ENCODE measurements around the gene RAET1L.
A peak's percentile ranks its signal among the peaks of the same experiment; 100 is the strongest.
"Not testable (repeated sequence)": the region's sequence is repeated elsewhere in the genome, so short reads cannot be mapped to it uniquely, and the experiment has no call there.

The RAET1L gene

GRCh38 chr6:150016324-150017185 is 8.8 kb downstream of the RAET1L start:
- Histone ChIP-seq H3K4me3 (no peak overlapping the region), H3K27ac (no peak overlapping the region), H3K9ac (ENCODE audit: insufficient read length) (no peak overlapping the region), H3K9me3 (ENCODE audit: low read depth, low read length) (no peaks in the 10 kb centered on the region), H3K36me3 (ENCODE audit: insufficient read depth, low read length) (no peaks in the 10 kb centered on the region)
- TF ChIP-seq EZH2 (IDR thresholded peaks at IDR 0.05) (no peak), POLR2AphosphoS5 (IDR thresholded peaks at IDR 0.05; ENCODE audit: borderline replicate concordance, low read depth, low read length) (no peak), FOXP2 (optimal IDR thresholded peaks at IDR 0.05; ENCODE audit: control extremely low read depth, extremely low read length, insufficient read depth) (no peak)
- peak; percentile 35 for DNase-seq (ENCODE audit: low read depth, low spot score)

DNA sequence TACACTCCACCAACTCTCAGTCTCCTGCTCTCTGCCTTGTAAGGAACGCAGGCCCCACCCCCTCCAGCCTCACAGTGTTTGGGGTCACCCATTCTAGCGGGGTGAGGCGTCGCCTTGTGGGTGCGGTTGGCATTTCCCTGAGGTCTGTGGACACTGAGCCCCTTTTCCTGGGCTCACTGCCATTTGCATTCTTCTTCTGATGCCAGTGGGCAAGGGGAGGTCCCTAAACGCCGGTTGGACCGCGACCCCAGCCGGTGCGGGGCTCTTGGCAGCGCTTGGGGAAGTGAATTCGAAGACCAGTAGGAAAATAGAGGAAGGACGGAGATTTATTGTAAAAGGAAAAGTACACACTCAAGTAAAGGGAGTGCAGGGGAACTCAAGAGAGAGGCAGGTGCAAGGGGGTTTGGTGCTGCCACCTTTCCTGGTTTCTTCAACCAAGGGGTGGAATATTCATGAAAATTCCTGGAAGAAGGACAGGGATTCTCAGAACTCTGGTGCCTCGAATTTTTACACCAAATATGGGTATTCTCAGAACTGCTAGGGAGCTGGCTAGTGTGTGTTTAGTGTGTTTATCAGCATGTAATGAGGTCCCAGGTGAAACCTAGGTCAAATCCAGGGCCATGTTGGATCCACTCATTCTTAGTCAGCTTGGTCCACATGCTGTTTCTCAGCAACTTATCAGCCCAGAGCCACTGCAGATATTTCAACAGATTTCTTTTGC is 9.9 kb downstream of the RAET1L start:
- not testable (repeated sequence) for DNase-seq (ENCODE audit: low read depth, low spot score); H3K36me3 ChIP-seq (ENCODE audit: insufficient read depth, low read length); H3K9me3 ChIP-seq (ENCODE audit: low read depth, low read length); H3K9ac ChIP-seq (ENCODE audit: insufficient read length); H3K4me3 ChIP-seq; H3K27ac ChIP-seq

DNA sequence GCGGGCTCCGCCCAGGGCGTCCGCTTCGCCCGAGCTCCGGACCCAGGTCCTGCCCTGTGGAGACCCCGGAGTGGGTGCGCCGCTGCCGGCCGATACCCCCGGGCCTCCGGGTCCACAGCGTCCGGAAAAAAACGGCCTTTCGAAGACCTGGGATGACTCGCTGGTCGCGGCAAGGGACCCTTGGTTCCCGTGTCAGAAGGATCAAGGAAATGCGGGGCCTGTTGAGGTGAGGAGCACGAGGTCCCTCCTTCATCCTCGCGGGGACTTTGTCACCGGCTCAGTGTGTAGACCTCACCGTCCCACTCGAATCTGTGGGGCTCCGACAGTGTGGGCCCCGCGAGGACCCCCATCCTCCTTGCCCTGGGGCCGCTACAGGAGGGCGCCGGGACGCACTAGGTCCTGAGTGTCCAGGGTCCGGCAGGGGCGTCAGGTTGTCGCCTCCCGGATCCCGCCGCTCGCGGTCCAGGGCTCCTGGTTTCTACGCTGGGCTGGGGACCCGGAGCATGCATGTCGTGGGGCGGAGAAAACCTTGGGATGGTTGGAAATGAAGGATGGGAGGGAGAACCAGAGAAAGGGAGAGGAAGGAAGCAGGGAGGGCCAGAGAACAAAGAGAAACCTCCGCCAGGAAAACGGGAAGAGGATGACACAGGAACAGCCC is 10.6 kb downstream of the RAET1L start:
- not testable (repeated sequence) for H3K36me3 ChIP-seq (ENCODE audit: insufficient read depth, low read length); DNase-seq (ENCODE audit: low read depth, low spot score); H3K9me3 ChIP-seq (ENCODE audit: low read depth, low read length); H3K4me3 ChIP-seq; H3K9ac ChIP-seq (ENCODE audit: insufficient read length); H3K27ac ChIP-seq

DNA sequence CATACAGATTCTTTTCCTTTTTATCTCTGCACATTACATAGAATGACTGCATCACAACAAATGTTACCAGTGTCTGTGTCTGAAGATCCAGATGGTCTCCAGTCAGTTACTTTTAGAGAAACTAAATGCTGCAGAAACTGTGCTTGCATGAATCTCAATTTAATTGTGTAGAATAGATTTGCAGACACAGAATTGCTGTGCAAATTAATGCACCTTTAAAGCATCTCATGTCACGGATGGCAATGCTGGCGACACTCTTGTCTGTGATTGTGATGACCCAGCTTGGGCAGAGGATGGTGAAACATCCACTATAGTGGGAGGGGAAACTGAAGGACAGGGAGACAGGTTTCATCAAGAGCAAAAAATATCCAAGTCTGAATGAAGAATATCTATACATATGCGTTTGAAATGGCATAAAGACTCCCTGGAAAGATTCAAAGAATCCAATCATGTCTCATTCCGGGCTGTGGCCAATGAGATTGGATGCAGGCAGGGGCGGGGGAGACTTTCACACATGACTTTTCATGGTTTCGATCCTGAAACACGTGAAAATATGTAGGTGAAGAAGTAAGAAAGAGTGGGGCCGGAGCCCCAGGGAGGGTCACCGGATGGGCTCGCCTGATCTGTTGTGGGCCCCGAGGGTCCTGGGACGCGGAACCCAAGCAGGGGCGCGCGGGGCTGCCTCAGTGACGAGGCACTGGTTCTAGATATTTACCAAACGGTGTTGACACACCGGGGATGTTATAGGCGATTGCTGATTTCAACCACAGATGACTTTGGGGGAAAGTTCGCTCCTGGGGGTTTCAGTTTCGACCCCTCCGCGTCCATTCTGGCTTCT is 11.3 kb downstream of the RAET1L start:
- H3K9me3 ChIP-seq (ENCODE audit: low read depth, low read length); DNase-seq (ENCODE audit: low read depth, low spot score); H3K27ac ChIP-seq; H3K9ac ChIP-seq (ENCODE audit: insufficient read length); H3K4me3 ChIP-seq; H3K36me3 ChIP-seq (ENCODE audit: insufficient read depth, low read length): not testable (repeated sequence)

DNA sequence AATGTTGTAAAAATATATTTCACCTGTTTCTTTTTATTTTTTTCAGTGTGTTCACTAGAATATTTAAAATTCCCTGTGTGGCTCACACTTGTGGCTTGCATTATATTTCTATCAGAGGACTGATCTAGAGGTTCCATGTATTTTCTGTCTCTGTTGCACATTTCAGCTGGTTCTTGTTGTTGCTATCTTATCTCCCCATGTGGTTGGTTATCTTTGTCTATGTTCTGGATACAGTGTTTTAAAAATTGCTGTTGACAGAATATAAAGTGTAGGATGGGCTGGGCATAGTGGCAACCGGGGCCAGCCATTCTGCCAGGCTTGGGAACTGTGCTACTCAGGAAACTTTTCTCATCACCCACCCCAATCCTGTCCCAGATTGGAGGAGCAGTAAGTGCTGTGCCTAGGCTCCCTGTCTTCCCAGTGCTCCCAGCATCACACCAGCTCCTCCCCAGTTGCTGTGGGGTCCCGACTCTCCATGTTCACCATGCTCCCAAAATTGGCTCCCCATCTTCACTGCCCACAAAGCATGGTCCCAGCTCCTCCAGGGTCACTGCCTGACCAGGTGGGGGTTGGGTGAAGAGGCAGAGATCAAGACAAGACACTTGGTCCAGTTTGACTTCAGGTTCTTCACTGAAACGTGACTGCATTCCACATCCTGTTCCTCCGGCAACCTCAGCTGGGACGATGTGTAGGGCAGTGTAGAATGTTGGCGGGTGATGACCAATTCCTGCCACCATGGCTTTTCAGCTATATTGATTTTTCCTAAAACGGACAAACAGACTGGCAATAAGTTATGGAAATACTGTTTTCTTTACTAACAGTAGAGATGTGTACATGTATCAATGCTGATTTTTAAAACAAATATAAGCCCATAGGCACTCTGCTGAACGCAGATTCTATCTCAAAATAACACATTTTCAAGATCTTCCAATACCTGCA is 12.2 kb downstream of the RAET1L start:
- not testable (repeated sequence) for H3K27ac ChIP-seq; H3K36me3 ChIP-seq (ENCODE audit: insufficient read depth, low read length); H3K4me3 ChIP-seq; H3K9me3 ChIP-seq (ENCODE audit: low read depth, low read length); H3K9ac ChIP-seq (ENCODE audit: insufficient read length); DNase-seq (ENCODE audit: low read depth, low spot score)

GRCh38 chr6:150008588-150008987 is 16.7 kb downstream of the RAET1L start:
- Histone ChIP-seq H3K4me3 (no peak overlapping the region), H3K36me3 (ENCODE audit: insufficient read depth, low read length) (no peaks in the 10 kb centered on the region), H3K9me3 (ENCODE audit: low read depth, low read length) (no peaks in the 10 kb centered on the region), H3K9ac (ENCODE audit: insufficient read length) (no peak overlapping the region), H3K27ac (no peak overlapping the region)
- DNase-seq (ENCODE audit: low read depth, low spot score), result no peak
- TF ChIP-seq POLR2AphosphoS5 (IDR thresholded peaks at IDR 0.05; ENCODE audit: borderline replicate concordance, low read depth, low read length) (no peak), EZH2 (IDR thresholded peaks at IDR 0.05) (no peak), FOXP2 (optimal IDR thresholded peaks at IDR 0.05; ENCODE audit: control extremely low read depth, extremely low read length, insufficient read depth) (no peak)

- H3K4me3 ChIP-seq, result no peak overlapping the region
- no peak overlapping the region for H3K9ac ChIP-seq (ENCODE audit: insufficient read length)
- no peak for DNase-seq (ENCODE audit: low read depth, low spot score)
- H3K9me3 ChIP-seq (ENCODE audit: low read depth, low read length), result no peaks in the 10 kb centered on the region
- TF ChIP-seq POLR2AphosphoS5 (IDR thresholded peaks at IDR 0.05; ENCODE audit: borderline replicate concordance, low read depth, low read length) (no peak), EZH2 (IDR thresholded peaks at IDR 0.05) (no peak), FOXP2 (optimal IDR thresholded peaks at IDR 0.05; ENCODE audit: control extremely low read depth, extremely low read length, insufficient read depth) (no peak)
- no peak overlapping the region for H3K27ac ChIP-seq
- no peaks in the 10 kb centered on the region for H3K36me3 ChIP-seq (ENCODE audit: insufficient read depth, low read length)
These were observed 18.3 kb downstream of the RAET1L start for GRCh38 chr6:150006961-150007464.

Data from SK-N-MC (cell line).